Vagina (tissue), 2 donors: ENCODE results near the gene TGFBR2.

Experiments
- CTCF ChIP-seq, 3 experiments: fragments of 450-650 bp in 2 of 3; fragments of 200-600 bp in 1 of 3; sonication (generic) in 1 of 3; IDR thresholded peaks; one replicate each; pipeline ENCODE4 v1.5.1; 2017 to 2019; ENCODE audit warnings: antibody characterized with exemption in 3 of 3, mild to moderate bottlenecking in 2 of 3, moderate library complexity in 2 of 3
- POLR2A ChIP-seq, 2 donors: fragments of 450-650 bp; IDR thresholded peaks; one replicate each; pipeline ENCODE4 v1.6.1; 2017; ENCODE audit warnings: antibody characterized with exemption in 2 of 2, mild to moderate bottlenecking in 2 of 2, moderate library complexity in 2 of 2

- TF ChIP-seq POLR2A (IDR thresholded peaks at IDR 0.05) (no peak), CTCF (IDR thresholded peaks at IDR 0.05) (no peak)
Observed at GRCh38 chr3:30719536-30719935, 113.1 kb downstream of the TGFBR2 start.
